Measurements from ENCODE around the gene TRIM15. TPM values are rescaled to one million over a fixed set of nuclear protein-coding genes. Genes with fewer than 3 reads are reported as not detected.
A peak's percentile ranks its signal among the peaks of the same experiment; 100 is the strongest.
"Not testable (repeated sequence)": the region's sequence is repeated elsewhere in the genome, so short reads cannot be mapped to it uniquely, and the experiment has no call there.

TRIM15 gene
- total RNA-seq, 2 donors from 2014 or later: not detected

- H3K4me1 Mint-ChIP-seq; H3K4me3 Mint-ChIP-seq; H3K9me3 Mint-ChIP-seq; H3K27ac Mint-ChIP-seq; ATAC-seq (replicated peaks); H3K36me3 Mint-ChIP-seq (ENCODE audit: low read depth): not testable (repeated sequence)
- peaks cover 13% of the 10 kb centered on the region for H3K27me3 Mint-ChIP-seq
These were observed 1.9 kb downstream of the TRIM15 start for GRCh38 chr6:30165238-30165637.

- no peak overlapping the region for H3K4me3 Mint-ChIP-seq
- no peaks in the 10 kb centered on the region for H3K36me3 Mint-ChIP-seq (ENCODE audit: low read depth)
- H3K27ac Mint-ChIP-seq: no peak overlapping the region
- H3K9me3 Mint-ChIP-seq: no peaks in the 10 kb centered on the region
- ATAC-seq (replicated peaks): peak; percentile 49
- H3K27me3 Mint-ChIP-seq: peaks cover 26% of the 10 kb centered on the region
- peaks cover 8% of the 10 kb centered on the region for H3K4me1 Mint-ChIP-seq
These were observed 3.8 kb downstream of the TRIM15 start for GRCh38 chr6:30167101-30167500.

GRCh38 chr6:30168741-30169140 lies 5.4 kb downstream of the TRIM15 start:
- ATAC-seq (replicated peaks): no peak
- Mint-ChIP-seq H3K36me3 (ENCODE audit: low read depth) (no peaks in the 10 kb centered on the region), H3K9me3 (no peaks in the 10 kb centered on the region), H3K27ac (no peak overlapping the region), H3K4me1 (peaks cover 4% of the 10 kb centered on the region), H3K4me3 (no peak overlapping the region), H3K27me3 (peaks cover 34% of the 10 kb centered on the region)

- Mint-ChIP-seq H3K27ac (no peak overlapping the region), H3K4me1 (peaks cover 4% of the 10 kb centered on the region), H3K36me3 (ENCODE audit: low read depth) (no peaks in the 10 kb centered on the region), H3K4me3 (no peak overlapping the region), H3K9me3 (no peaks in the 10 kb centered on the region), H3K27me3 (peaks cover 38% of the 10 kb centered on the region)
- ATAC-seq (replicated peaks): peak; percentile 76
These were observed 6.6 kb downstream of the TRIM15 start for GRCh38 chr6:30169658-30170614.

- Mint-ChIP-seq H3K9me3 (no peaks in the 10 kb centered on the region), H3K27ac (no peak overlapping the region), H3K36me3 (ENCODE audit: low read depth) (no peaks in the 10 kb centered on the region), H3K27me3 (peaks cover 47% of the 10 kb centered on the region), H3K4me1 (peaks cover 4% of the 10 kb centered on the region), H3K4me3 (no peak overlapping the region)
- peak; percentile 26 for ATAC-seq (replicated peaks)
These were observed 8.5 kb downstream of the TRIM15 start for GRCh38 chr6:30171677-30172471.

GRCh38 chr6:30172681-30173080 lies 9.3 kb downstream of the TRIM15 start:
- Mint-ChIP-seq H3K27ac (no peak overlapping the region), H3K4me1 (peaks cover 4% of the 10 kb centered on the region), H3K9me3 (no peaks in the 10 kb centered on the region), H3K4me3 (no peak overlapping the region), H3K36me3 (ENCODE audit: low read depth) (no peaks in the 10 kb centered on the region), H3K27me3 (peaks cover 55% of the 10 kb centered on the region)
- ATAC-seq (replicated peaks): no peak

- ATAC-seq (replicated peaks): no peak
- no peak overlapping the region for H3K27ac Mint-ChIP-seq
These were observed 12.4 kb downstream of the TRIM15 start for GRCh38 chr6:30175765-30176164.

GRCh38 chr6:30178837-30179236 lies 15.5 kb downstream of the TRIM15 start:
- H3K4me3 Mint-ChIP-seq: no peak overlapping the region
- peaks cover 38% of the 10 kb centered on the region for H3K27me3 Mint-ChIP-seq
- no peak for ATAC-seq (replicated peaks)
- H3K36me3 Mint-ChIP-seq (ENCODE audit: low read depth): no peaks in the 10 kb centered on the region
- peaks cover 5% of the 10 kb centered on the region for H3K9me3 Mint-ChIP-seq
- H3K4me1 Mint-ChIP-seq: peaks cover 6% of the 10 kb centered on the region
- no peak overlapping the region for H3K27ac Mint-ChIP-seq

More at GRCh38 chr6:30175765-30176164, 12.4 kb downstream of the TRIM15 start:
- no peaks in the 10 kb centered on the region for H3K4me1 Mint-ChIP-seq
- H3K36me3 Mint-ChIP-seq (ENCODE audit: low read depth): no peaks in the 10 kb centered on the region
- no peak overlapping the region for H3K4me3 Mint-ChIP-seq
- peaks cover 55% of the 10 kb centered on the region for H3K27me3 Mint-ChIP-seq
- peaks cover 5% of the 10 kb centered on the region for H3K9me3 Mint-ChIP-seq

- Mint-ChIP-seq H3K9me3 (peaks cover 5% of the 10 kb centered on the region), H3K4me3 (no peak overlapping the region), H3K36me3 (ENCODE audit: low read depth) (peaks cover 10% of the 10 kb centered on the region), H3K4me1 (peaks cover 6% of the 10 kb centered on the region), H3K27ac (no peak overlapping the region), H3K27me3 (peaks cover 33% of the 10 kb centered on the region)
- no peak for ATAC-seq (replicated peaks)
These were observed 16.8 kb downstream of the TRIM15 start for GRCh38 chr6:30180145-30180544.

GRCh38 chr6:30184417-30185031 lies 21.2 kb downstream of the TRIM15 start:
- H3K4me3 Mint-ChIP-seq: no peak overlapping the region
- H3K27ac Mint-ChIP-seq: no peak overlapping the region
- no peak for ATAC-seq (replicated peaks)
- peaks cover 6% of the 10 kb centered on the region for H3K4me1 Mint-ChIP-seq
- H3K27me3 Mint-ChIP-seq: peaks cover 4% of the 10 kb centered on the region
- H3K36me3 Mint-ChIP-seq (ENCODE audit: low read depth): peaks cover 49% of the 10 kb centered on the region
- peaks cover 1% of the 10 kb centered on the region for H3K9me3 Mint-ChIP-seq

- ATAC-seq (replicated peaks): no peak
- Mint-ChIP-seq H3K9me3 (no peaks in the 10 kb centered on the region), H3K27me3 (no peaks in the 10 kb centered on the region), H3K4me1 (peaks cover 5% of the 10 kb centered on the region), H3K27ac (peak overlapping the region; percentile 3), H3K4me3 (no peak overlapping the region), H3K36me3 (ENCODE audit: low read depth) (peaks cover 63% of the 10 kb centered on the region)
These were observed 22.6 kb downstream of the TRIM15 start for GRCh38 chr6:30185846-30186484.

GRCh38 chr6:30188541-30188940 lies 25.2 kb downstream of the TRIM15 start:
- H3K27ac Mint-ChIP-seq: no peak overlapping the region
- no peaks in the 10 kb centered on the region for H3K27me3 Mint-ChIP-seq
- peaks cover 86% of the 10 kb centered on the region for H3K36me3 Mint-ChIP-seq (ENCODE audit: low read depth)
- ATAC-seq (replicated peaks): no peak
- H3K9me3 Mint-ChIP-seq: no peaks in the 10 kb centered on the region
- H3K4me1 Mint-ChIP-seq: no peaks in the 10 kb centered on the region
- no peak overlapping the region for H3K4me3 Mint-ChIP-seq

- Mint-ChIP-seq H3K27ac (peak overlapping the region; percentile 80), H3K36me3 (ENCODE audit: low read depth) (peaks cover 92% of the 10 kb centered on the region)
These were observed 28.7 kb downstream of the TRIM15 start for GRCh38 chr6:30192076-30192475.

More at GRCh38 chr6:30192076-30192475, 28.7 kb downstream of the TRIM15 start:
- H3K4me1 Mint-ChIP-seq: peaks cover under 1% of the 10 kb centered on the region
- ATAC-seq (replicated peaks): no peak
- H3K9me3 Mint-ChIP-seq: no peaks in the 10 kb centered on the region
- no peaks in the 10 kb centered on the region for H3K27me3 Mint-ChIP-seq
- no peak overlapping the region for H3K4me3 Mint-ChIP-seq

Data from activated T-helper 17 cell treated with anti-CD3 and anti-CD28 coated beads, Interleukin-2, amount 50 U/mL, for 72 hours (primary cell).